ENCODE data around the gene BRI3. TPM values are rescaled to one million over a fixed set of nuclear protein-coding genes. Genes with fewer than 3 reads are reported as not detected.

BRI3 gene
- total and polyA plus RNA-seq, 2 of the 8 experiments (the other 6 are each of a cell fraction or from before 2014, with no cell fraction given): 77.5 to 93.4 TPM

DNA sequence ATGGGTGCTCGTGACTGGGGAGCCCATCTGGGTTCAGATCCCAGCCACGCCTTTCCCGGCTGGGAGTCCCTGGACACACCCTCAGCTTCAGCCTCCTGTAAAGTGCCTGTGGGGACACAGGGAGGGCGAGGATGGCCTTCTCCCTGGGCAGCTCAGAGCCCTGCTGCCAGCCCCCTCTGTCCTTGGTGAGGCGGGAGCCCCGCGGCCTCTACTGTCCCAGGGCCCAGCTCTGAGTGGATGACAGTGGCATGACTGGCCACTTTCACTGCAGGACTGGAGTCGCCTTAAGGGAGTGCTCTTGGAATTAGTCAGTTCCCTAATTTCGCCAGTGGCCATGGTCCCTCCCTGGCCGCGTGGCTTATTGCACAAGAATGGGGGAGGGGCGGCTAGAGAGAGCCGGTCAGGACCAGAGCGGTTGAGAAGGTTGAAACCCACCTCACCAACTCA, 4.6 kb downstream of the BRI3 start:
- no peak overlapping the region for H2BK12ac ChIP-seq (ENCODE audit: low read depth, low read length)
- WGBS, 2 experiments (ENCODE audit: extremely low coverage in 1 of 2, insufficient coverage in 1 of 2, insufficient read length in 1 of 2, insufficient replicate concordance in 2 of 2, low coverage in 1 of 2, low lambda C conversion rate in 2 of 2, missing lambda C conversion rate in 1 of 2): 81% methylated on average over 14 of the region's 14 CpGs; no CpG with 5 or more reads in 1 of the 2 experiments
- peak overlapping the region; percentile 15; the same call in 1 of the 2 replicates for H2AK5ac ChIP-seq (ENCODE audit: low read depth, low read length)
- H3K27ac ChIP-seq (ENCODE audit: low read depth, low read length): no peak overlapping the region
- no peak overlapping the region for H2BK120ac ChIP-seq (replicated peaks; ENCODE audit: low read depth, low read length)
- no peaks in the 10 kb centered on the region for H3K9me3 ChIP-seq (ENCODE audit: insufficient read depth in 2 of 2, low read depth in 1 of 2, low read length in 1 of 2)
- H3K23ac ChIP-seq (ENCODE audit: insufficient read length): no peak overlapping the region
- H4K20me1 ChIP-seq (replicated peaks in 1 of 2; ENCODE audit: control insufficient read depth in 1 of 2, insufficient read depth in 2 of 2, low read length in 2 of 2): peaks cover 37 to 45% of the 10 kb centered on the region in 2 experiments
- ChIA-PET POLR2A (ENCODE audit: partially characterized antibody) (interaction anchor here (1.1 kb wide), 1 partner anchor 10 kb away, joined by 3 read pairs; no protein-coding TSS in a partner anchor), CTCF (ENCODE audit: partially characterized antibody) (interaction anchor here (1.2 to 2.8 kb wide), 3 partner anchors 7 to 18 kb away, joined by 3 to 14 read pairs (median 4); no protein-coding TSS in a partner anchor)
- peaks cover 4 to 26% (median 18%) of the 10 kb centered on the region in 4 experiments for H3K4me1 ChIP-seq (replicated peaks in 1 of 4; ENCODE audit: control insufficient read depth in 3 of 4, insufficient read depth in 4 of 4, low read length in 3 of 4)
- H2BK20ac ChIP-seq (ENCODE audit: low read length): no peak overlapping the region
- H4K5ac ChIP-seq (ENCODE audit: insufficient read length, low read depth, low read length): no peak overlapping the region
- no peaks in the 10 kb centered on the region; a peak in 1 of 8 replicates for H3K36me3 ChIP-seq (ENCODE audit: control insufficient read depth in 2 of 4, insufficient read depth in 4 of 4, low read length in 3 of 4)
- DNase-seq (ENCODE audit: low read depth in 1 of 2, low spot score in 2 of 2) (no peak), FAIRE-seq (no peak)
- no peak overlapping the region for H4K91ac ChIP-seq (replicated peaks; ENCODE audit: insufficient read length, low read length)
- H3K79me1 ChIP-seq (ENCODE audit: low read depth, low read length): peaks cover 13% of the 10 kb centered on the region
- TF ChIP-seq KDM4A (IDR thresholded peaks at IDR 0.05; ENCODE audit: low read depth, low read length, severe bottlenecking) (no peak), CEBPB (IDR thresholded peaks at IDR 0.05; ENCODE audit: low read depth, low read length) (peak; percentile 94)
- TF ChIP-seq, protein P1, sequence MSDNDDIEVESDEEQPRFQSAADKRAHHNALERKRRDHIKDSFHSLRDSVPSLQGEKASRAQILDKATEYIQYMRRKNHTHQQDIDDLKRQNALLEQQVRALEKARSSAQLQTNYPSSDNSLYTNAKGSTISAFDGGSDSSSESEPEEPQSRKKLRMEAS (IDR thresholded peaks at IDR 0.05): peak; percentile 68
- no peak overlapping the region for H3K4me2 ChIP-seq (ENCODE audit: insufficient read depth in 1 of 2, low read depth in 2 of 2, low read length in 2 of 2)
- no peaks in the 10 kb centered on the region for H3K27me3 ChIP-seq (replicated peaks in 1 of 4; ENCODE audit: control insufficient read depth in 3 of 4, extremely low read depth in 1 of 4, insufficient read depth in 3 of 4, low read length in 3 of 4)
- H2BK5ac ChIP-seq (ENCODE audit: low read depth, low read length): no peak overlapping the region
- no peak overlapping the region for H2BK15ac ChIP-seq (ENCODE audit: low read length)
- no peak overlapping the region for H3K14ac ChIP-seq (ENCODE audit: insufficient read length)
- H2AFZ ChIP-seq (ENCODE audit: low read length): no peak overlapping the region
- H3K9ac ChIP-seq (replicated peaks in 1 of 4; ENCODE audit: extremely low read depth in 1 of 4, low read depth in 3 of 4, low read length in 3 of 4): peak overlapping the region in 1 of 4 experiments; percentile 11; a peak in 1 of 7 replicates
- no peak overlapping the region for H3K56ac ChIP-seq (replicated peaks; ENCODE audit: insufficient read length, low read depth, low read length)
- peaks cover 7 to 61% of the 10 kb centered on the region in 2 experiments for H3K79me2 ChIP-seq (ENCODE audit: control insufficient read depth in 1 of 2, insufficient read depth in 2 of 2, low read length in 2 of 2)
- peaks cover 5% of the 10 kb centered on the region; the same call in 1 of the 2 replicates for H3K23me2 ChIP-seq (ENCODE audit: low read depth, low read length)
- H3K4me3 ChIP-seq (ENCODE audit: extremely low read depth in 1 of 4, insufficient read depth in 2 of 4, low read depth in 3 of 4, low read length in 4 of 4): no peak overlapping the region
- H3K18ac ChIP-seq (ENCODE audit: extremely low read depth, low read length): no peak overlapping the region; the same call in 1 of the 2 replicates
- H4K8ac ChIP-seq (ENCODE audit: extremely low read depth, insufficient read depth, low read length): peak overlapping the region; percentile 88; the same call in 1 of the 2 replicates
- H3K4ac ChIP-seq (replicated peaks; ENCODE audit: insufficient read length, low read depth, low read length): no peak overlapping the region
